HG03045 (cell line): ENCODE results near the gene VASH1.

Source experiments
- ATAC-seq: cut with Tn5 transposase; IDR thresholded peaks from one replicate; pipeline ENCODE4 v1.9.1; 2021; ENCODE audit warnings: mild to moderate bottlenecking, moderate library complexity; ENCODE audit not compliant: unreplicated experiment

The VASH1 gene

GRCh38 chr14:76770521-76771436, 9.5 kb downstream of the VASH1 start:
- no peak for ATAC-seq

GRCh38 chr14:76771437-76771980, 10.2 kb downstream of the VASH1 start:
- no peak for ATAC-seq

GRCh38 chr14:76772300-76773187, 11.3 kb downstream of the VASH1 start:
- no peak for ATAC-seq

- no peak for ATAC-seq
Observed at GRCh38 chr14:76773188-76773885, 12.1 kb downstream of the VASH1 start.

- ATAC-seq: no peak
Observed at GRCh38 chr14:76773956-76774820, 12.9 kb downstream of the VASH1 start.

GRCh38 chr14:76774821-76775694, 13.8 kb downstream of the VASH1 start:
- ATAC-seq: no peak

GRCh38 chr14:76775695-76776427, 14.6 kb downstream of the VASH1 start:
- no peak for ATAC-seq

- no peak for ATAC-seq
Observed at GRCh38 chr14:76776428-76777251, 15.4 kb downstream of the VASH1 start.

- ATAC-seq: no peak
Observed at GRCh38 chr14:76777721-76778120, 16.5 kb downstream of the VASH1 start.

- no peak for ATAC-seq
Observed at GRCh38 chr14:76778546-76779215, 17.4 kb downstream of the VASH1 start.

GRCh38 chr14:76779221-76780057, 18.2 kb downstream of the VASH1 start:
- no peak for ATAC-seq

GRCh38 chr14:76780058-76780345, 18.7 kb downstream of the VASH1 start:
- no peak for ATAC-seq

- no peak for ATAC-seq
Observed at GRCh38 chr14:76780360-76780759, 19.1 kb downstream of the VASH1 start.

- no peak for ATAC-seq
Observed at GRCh38 chr14:76780875-76781647, 19.8 kb downstream of the VASH1 start.

- no peak for ATAC-seq
Observed at GRCh38 chr14:76781648-76782051, 20.4 kb downstream of the VASH1 start.
